GM23338 (cell line): Measurements from ENCODE around the gene EVX2. TPM values are rescaled to one million over a fixed set of nuclear protein-coding genes. Genes with fewer than 3 reads are reported as not detected.

Source experiments
- ATAC-seq: fragments of 200-7000 bp; cut with Tn5 transposase; 3 replicates; pipeline ENCODE4 v1.9.1; 2020
- DNase-seq: peaks from one replicate; pipeline ENCODE4 v3.0.0-alpha.2; 2015; ENCODE audit warnings: low spot score
- H2AFZ ChIP-seq: fragments of 200-600 bp; sonication (generic); 2 replicates; pipeline ENCODE4 v1.8.0; 2016; ENCODE audit warnings: antibody characterized with exemption, mild to moderate bottlenecking, moderate library complexity
- H3F3A ChIP-seq: fragments of 200-600 bp; sonication (generic); replicated peaks from 2 replicates; pipeline ENCODE4 v1.8.0; 2017; ENCODE audit warnings: antibody characterized with exemption, mixed run types, low read depth
- H3K27ac ChIP-seq: fragments of 200-600 bp; sonication (generic); 2 replicates; pipeline ENCODE4 v1.6.1; 2016; ENCODE audit warnings: low read depth
- H3K27me3 ChIP-seq: fragments of 200-600 bp; sonication (generic); 2 replicates; pipeline ENCODE4 v1.8.0; 2016; ENCODE audit warnings: mild to moderate bottlenecking, mixed run types, moderate library complexity; ENCODE audit not compliant: insufficient read depth
- H3K36me3 ChIP-seq: fragments of 200-600 bp; sonication (generic); 2 replicates; pipeline ENCODE4 v1.8.0; 2016; ENCODE audit warnings: mild to moderate bottlenecking; ENCODE audit not compliant: insufficient read depth
- H3K4me1 ChIP-seq: fragments of 200-600 bp; sonication (generic); 2 replicates; pipeline ENCODE4 v1.8.0; 2016; ENCODE audit warnings: mild to moderate bottlenecking, moderate library complexity; ENCODE audit not compliant: insufficient read depth
- H3K4me2 ChIP-seq: fragments of 200-600 bp; sonication (generic); 2 replicates; pipeline ENCODE4 v1.7.1; 2017; ENCODE audit warnings: mixed run types
- H3K4me3 ChIP-seq: fragments of 200-600 bp; sonication (generic); 2 replicates; pipeline ENCODE4 v1.6.1; 2016; ENCODE audit warnings: mixed run types
- H3K79me2 ChIP-seq: fragments of 200-600 bp; sonication (generic); replicated peaks from 2 replicates; pipeline ENCODE4 v1.8.0; 2017; ENCODE audit warnings: mild to moderate bottlenecking; ENCODE audit not compliant: insufficient read depth
- H3K9me2 ChIP-seq: fragments of 200-600 bp; sonication (generic); 2 replicates; pipeline ENCODE4 v1.8.0; 2017; ENCODE audit not compliant: insufficient read depth
- H4K20me1 ChIP-seq: fragments of 200-600 bp; sonication (generic); replicated peaks from 2 replicates; pipeline ENCODE4 v1.8.0; 2017; ENCODE audit warnings: mild to moderate bottlenecking; ENCODE audit not compliant: insufficient read depth
- H3K27ac Mint-ChIP-seq: 2 replicates; pipeline ENCODE4 v1.8.0; 2020; ENCODE audit warnings: inconsistent platforms, mild to moderate bottlenecking, moderate library complexity, mixed read lengths
- H3K27me3 Mint-ChIP-seq: 3 replicates; pipeline ENCODE4 v1.8.0; 2022; ENCODE audit warnings: low read depth, mild to moderate bottlenecking, moderate library complexity, mixed read lengths, inconsistent platforms; ENCODE audit not compliant: insufficient read depth, poor library complexity
- H3K36me3 Mint-ChIP-seq: 3 replicates; pipeline ENCODE4 v1.8.0; 2021; ENCODE audit warnings: low read depth, mild to moderate bottlenecking, inconsistent platforms, moderate library complexity, mixed read lengths
- H3K4me1 Mint-ChIP-seq: 3 replicates; pipeline ENCODE4 v1.8.0; 2020; ENCODE audit warnings: mild to moderate bottlenecking, inconsistent platforms, mixed read lengths
- H3K4me3 Mint-ChIP-seq: 3 replicates; pipeline ENCODE4 v1.8.0; 2021; ENCODE audit warnings: moderate library complexity, mild to moderate bottlenecking, inconsistent platforms, mixed read lengths
- H3K9me3 Mint-ChIP-seq: 3 replicates; pipeline ENCODE4 v1.8.0; 2020; ENCODE audit warnings: moderate library complexity, mild to moderate bottlenecking, inconsistent platforms, mixed read lengths
- CREB1 ChIP-seq: fragments of 250-450 bp; sonication (Bioruptor Pico); IDR thresholded peaks from 2 replicates; pipeline ENCODE4 v1.5.0; 2020; ENCODE audit warnings: low read depth, mild to moderate bottlenecking, moderate library complexity
- CTCF ChIP-seq, 2 experiments: fragments of 200-600 bp in 1 of 2; sonication (generic) in 1 of 2; conservative IDR thresholded peaks; 2 replicates each; pipeline versions ENCODE4 v1.5.1 to v1.6.1; 2016 to 2017; ENCODE audit warnings: antibody characterized with exemption in 2 of 2, low read depth in 2 of 2, mild to moderate bottlenecking in 2 of 2, moderate library complexity in 1 of 2
- EZH2 ChIP-seq: fragments of 200-600 bp; sonication (generic); IDR thresholded peaks from one replicate; pipeline ENCODE4 v1.8.0; 2017; ENCODE audit warnings: antibody characterized with exemption, mild to moderate bottlenecking, low read depth; ENCODE audit not compliant: unreplicated experiment
- EZH2phosphoT487 ChIP-seq: fragments of 200-600 bp; sonication (generic); IDR thresholded peaks from one replicate; pipeline ENCODE4 v1.8.1; 2018; ENCODE audit warnings: antibody characterized with exemption; ENCODE audit not compliant: unreplicated experiment
- NANOG ChIP-seq: IDR thresholded peaks from 2 replicates; pipeline ENCODE4 v1.6.1; 2016; ENCODE audit warnings: antibody characterized with exemption, borderline replicate concordance
- REST ChIP-seq: IDR thresholded peaks from one replicate; pipeline ENCODE4 v1.6.1; 2018; ENCODE audit warnings: antibody characterized with exemption; ENCODE audit not compliant: unreplicated experiment
- ZNF331 ChIP-seq: fragments of 250-450 bp; sonication (Bioruptor Pico); IDR thresholded peaks from 2 replicates; pipeline ENCODE4 v1.5.0; 2020; ENCODE audit warnings: low read depth, mild to moderate bottlenecking, moderate library complexity
- polyA plus RNA-seq: library from polyadenylated mRNA; unstranded; fragments of >200 nt; fragmentation: Nextera tagmentation; extraction: Ambion mirVana; gene quantifications from 2 replicates; pipeline ENCODE4 v1.2.1, GENCODE V29; 2016
- total RNA-seq: library from RNA; depleted of rRNA; stranded (reverse); fragments of >200 nt; shearing (Covaris generic); gene quantifications from 2 replicates; pipeline ENCODE4 v1.2.3, GENCODE V29; 2014

EVX2 gene
- total and polyA plus RNA-seq, 2 experiments from 2014 or later = 0.03 TPM; not detected in 1

DNA sequence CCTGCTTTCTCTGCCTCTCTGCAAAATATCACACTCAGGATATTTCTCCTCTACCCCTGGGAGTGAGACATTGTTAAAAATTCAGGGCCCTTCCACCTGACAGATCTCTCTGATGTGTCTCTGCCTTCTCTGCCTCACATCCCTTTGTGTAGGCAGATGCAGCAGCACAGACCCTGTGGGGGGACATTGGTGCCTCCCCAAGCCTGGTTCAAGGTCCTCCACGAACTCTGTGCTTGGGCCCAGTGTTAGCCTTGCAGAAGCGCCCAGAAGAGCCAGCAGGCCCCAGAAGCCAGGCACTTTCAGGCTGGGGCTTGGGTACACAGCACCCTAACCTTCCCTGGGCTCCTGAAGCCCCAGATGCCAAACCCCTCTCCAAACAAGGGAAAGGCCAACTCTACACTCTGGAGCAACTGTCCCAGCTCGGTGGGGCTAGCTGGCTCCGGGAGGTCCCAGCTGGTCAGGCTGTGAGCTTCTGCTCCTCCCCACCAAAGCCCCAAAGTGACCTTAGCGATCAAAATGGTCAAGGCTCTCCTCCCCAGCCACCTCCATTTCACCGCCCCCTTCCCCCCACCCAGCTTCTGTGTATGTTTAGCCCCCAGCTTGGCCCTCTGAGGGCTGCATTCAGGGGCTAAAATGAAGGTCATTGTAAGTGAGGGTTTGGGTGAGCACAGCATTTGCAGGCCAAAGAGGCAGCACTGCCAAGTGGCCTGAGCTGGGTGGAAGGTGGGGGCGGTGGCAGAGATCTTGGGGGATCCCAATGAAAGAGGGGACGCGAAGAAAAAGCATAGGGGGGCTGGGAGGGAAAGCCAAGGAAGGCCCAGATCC lies 41.4 kb upstream of the EVX2 start:
- Histone ChIP-seq H2AFZ (no peak overlapping the region), H3K4me1 (peaks cover 16% of the 10 kb centered on the region), H3K9me2 (no peaks in the 10 kb centered on the region), H4K20me1 (peaks cover 27% of the 10 kb centered on the region), H3K4me3 (no peak overlapping the region), H3K36me3 (no peaks in the 10 kb centered on the region), H3K27me3 (peaks cover 100% of the 10 kb centered on the region), H3K27ac (no peak overlapping the region), H3K79me2 (no peaks in the 10 kb centered on the region), H3F3A (peaks cover 49% of the 10 kb centered on the region; the same call in 1 of the 2 replicates), H3K4me2 (no peak overlapping the region)
- DNase-seq = no peak
- H3K4me3 Mint-ChIP-seq = no peak overlapping the region
- peaks cover 25% of the 10 kb centered on the region for H3K4me1 Mint-ChIP-seq
- no peak for ATAC-seq
- peaks cover 96% of the 10 kb centered on the region for H3K27me3 Mint-ChIP-seq
- H3K27ac Mint-ChIP-seq = no peak overlapping the region
- H3K36me3 Mint-ChIP-seq = no peaks in the 10 kb centered on the region
- TF ChIP-seq NANOG = no peak
- TF ChIP-seq EZH2 = peak; percentile 7
- no peak for TF ChIP-seq REST
- no peak for TF ChIP-seq ZNF331 (CRISPR knock-in tag)
- TF ChIP-seq CTCF (conservative IDR thresholded peaks at IDR 0.05; ENCODE audit: low read depth in 2 of 2) = no peak
- TF ChIP-seq EZH2phosphoT487 = peak; percentile 74
- TF ChIP-seq CREB1 (CRISPR knock-in tag) = no peak
- peaks cover 10% of the 10 kb centered on the region; the same call in 2 of the 3 replicates for H3K9me3 Mint-ChIP-seq
